ENCODE results near the gene SASH1. TPM values are rescaled to one million over a fixed set of nuclear protein-coding genes. Genes with fewer than 3 reads are reported as not detected.

SASH1 gene
- total RNA-seq, 2 donors from 2014 or later = 4.6 to 12.4 TPM

GRCh38 chr6:148448369-148449012, 105.9 kb downstream of the SASH1 start:
- 91 to 95% methylated on average over 6 of the region's 6 CpGs for WGBS, 2 experiments (ENCODE audit: insufficient coverage in 1 of 2, insufficient read length in 1 of 2)
- Histone ChIP-seq H3K36me3 (ENCODE audit: control insufficient read depth, insufficient read depth, low read length) (peaks cover 7% of the 10 kb centered on the region), H3K4me1 (ENCODE audit: control insufficient read depth, insufficient read depth, low read length) (no peaks in the 10 kb centered on the region), H3K27ac (ENCODE audit: low read depth, low read length) (no peak overlapping the region), H3K4me3 (ENCODE audit: low read length) (no peak overlapping the region), H3K9me3 (ENCODE audit: control insufficient read depth, low read length) (no peaks in the 10 kb centered on the region), H3K9ac (ENCODE audit: extremely low read depth, low read length, poor library complexity, severe bottlenecking) (no peak overlapping the region), H3K27me3 (ENCODE audit: control insufficient read depth, insufficient read depth, low read length, poor library complexity, severe bottlenecking) (no peaks in the 10 kb centered on the region)
- TF ChIP-seq CTCF (conservative IDR thresholded peaks at IDR 0.05) = no peak
- H3K9me3 Mint-ChIP-seq = no peaks in the 10 kb centered on the region
- H3K36me3 Mint-ChIP-seq (ENCODE audit: low read depth) = peaks cover 4% of the 10 kb centered on the region
- no peak overlapping the region for H3K4me3 Mint-ChIP-seq
- H3K27me3 Mint-ChIP-seq (ENCODE audit: insufficient read depth) = no peaks in the 10 kb centered on the region
- DNase-seq = peak; percentile 37
- no peak overlapping the region for H3K27ac Mint-ChIP-seq
- H3K4me1 Mint-ChIP-seq = peaks cover 31% of the 10 kb centered on the region

- H3K27ac ChIP-seq (ENCODE audit: low read depth, low read length) = no peak overlapping the region
- TF ChIP-seq CTCF (conservative IDR thresholded peaks at IDR 0.05) = no peak
- Mint-ChIP-seq H3K4me1 (peaks cover 23% of the 10 kb centered on the region), H3K4me3 (no peak overlapping the region), H3K9me3 (no peaks in the 10 kb centered on the region), H3K36me3 (ENCODE audit: low read depth) (peaks cover 4% of the 10 kb centered on the region), H3K27ac (no peak overlapping the region), H3K27me3 (ENCODE audit: insufficient read depth) (no peaks in the 10 kb centered on the region)
- H3K4me3 ChIP-seq (ENCODE audit: low read length) = no peak overlapping the region
- peaks cover 7% of the 10 kb centered on the region for H3K36me3 ChIP-seq (ENCODE audit: control insufficient read depth, insufficient read depth, low read length)
- DNase-seq = peak; percentile 11
- H3K4me1 ChIP-seq (ENCODE audit: control insufficient read depth, insufficient read depth, low read length) = peaks cover 4% of the 10 kb centered on the region
- no peaks in the 10 kb centered on the region for H3K9me3 ChIP-seq (ENCODE audit: control insufficient read depth, low read length)
- no peak overlapping the region for H3K9ac ChIP-seq (ENCODE audit: extremely low read depth, low read length, poor library complexity, severe bottlenecking)
- H3K27me3 ChIP-seq (ENCODE audit: control insufficient read depth, insufficient read depth, low read length, poor library complexity, severe bottlenecking) = no peaks in the 10 kb centered on the region
These were observed 108.2 kb downstream of the SASH1 start for GRCh38 chr6:148450866-148451265.

GRCh38 chr6:148451690-148452089, 109.1 kb downstream of the SASH1 start:
- Histone ChIP-seq H3K36me3 (ENCODE audit: control insufficient read depth, insufficient read depth, low read length) (peaks cover 7% of the 10 kb centered on the region), H3K4me1 (ENCODE audit: control insufficient read depth, insufficient read depth, low read length) (peaks cover 4% of the 10 kb centered on the region), H3K27ac (ENCODE audit: low read depth, low read length) (no peak overlapping the region), H3K9ac (ENCODE audit: extremely low read depth, low read length, poor library complexity, severe bottlenecking) (no peak overlapping the region), H3K4me3 (ENCODE audit: low read length) (no peak overlapping the region), H3K9me3 (ENCODE audit: control insufficient read depth, low read length) (no peaks in the 10 kb centered on the region), H3K27me3 (ENCODE audit: control insufficient read depth, insufficient read depth, low read length, poor library complexity, severe bottlenecking) (no peaks in the 10 kb centered on the region)
- H3K27me3 Mint-ChIP-seq (ENCODE audit: insufficient read depth) = no peaks in the 10 kb centered on the region
- no peak overlapping the region for H3K4me3 Mint-ChIP-seq
- H3K9me3 Mint-ChIP-seq = no peaks in the 10 kb centered on the region
- peak; percentile 16 for DNase-seq
- 85 to 87% methylated on average over 6 to 8 of the region's 8 CpGs for WGBS, 2 experiments (ENCODE audit: insufficient coverage in 1 of 2, insufficient read length in 1 of 2)
- TF ChIP-seq CTCF (conservative IDR thresholded peaks at IDR 0.05) = no peak
- H3K27ac Mint-ChIP-seq = no peak overlapping the region
- H3K4me1 Mint-ChIP-seq = peaks cover 20% of the 10 kb centered on the region
- H3K36me3 Mint-ChIP-seq (ENCODE audit: low read depth) = peaks cover 4% of the 10 kb centered on the region
